ENCODE measurements around the gene MYH9.
"Not testable (repeated sequence)": the region's sequence is repeated elsewhere in the genome, so short reads cannot be mapped to it uniquely, and the experiment has no call there.

MYH9 gene

DNA sequence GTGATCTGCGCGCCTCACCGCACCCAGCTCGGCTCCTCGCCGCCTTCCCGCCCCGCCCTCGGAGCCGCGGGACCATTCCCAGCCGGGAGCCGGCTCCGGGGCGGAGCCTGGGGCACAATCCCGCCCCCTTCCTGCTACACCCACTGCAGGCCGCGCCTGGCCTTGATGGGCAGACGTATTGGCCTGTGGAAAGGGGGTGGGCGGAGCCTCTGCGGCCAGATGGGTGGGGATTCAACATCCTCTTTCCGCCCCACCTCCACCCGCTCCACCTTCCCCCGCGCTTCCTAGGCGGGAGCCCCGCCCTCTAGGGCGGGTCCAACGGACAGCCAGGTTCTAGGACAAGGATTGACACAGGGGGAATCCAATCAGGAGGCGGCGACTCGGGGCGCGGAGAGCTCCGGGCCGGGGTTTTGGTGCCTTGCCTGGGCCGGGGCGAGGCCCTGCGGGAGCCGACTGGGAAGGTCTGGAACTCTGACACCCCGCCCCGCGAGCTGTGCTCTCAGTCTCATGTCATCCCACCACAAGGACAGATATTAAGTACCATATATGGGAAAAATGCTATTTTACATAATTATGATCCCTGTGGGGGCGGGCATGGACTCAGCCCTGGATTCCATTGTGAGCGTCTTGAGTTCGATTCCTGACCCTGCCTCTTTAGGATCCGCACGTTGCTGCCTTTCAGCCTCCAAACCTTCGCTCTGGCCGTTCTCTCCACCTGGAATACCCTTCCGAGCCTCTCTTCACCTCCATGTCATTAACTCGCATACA, at the start of gene MYH9:
Gene MYH9 (minus strand): TSS at position 9 of the 768 bp plus-strand sequence. CDS start 38,731 bp downstream, outside the sequence.
- intact Hi-C loops (cut with DNase I), result loop anchor here (5.0 kb wide), 1 partner anchor 51 kb away; no protein-coding TSS in a partner anchor
- peak; percentile 96 to 100 (median 100) for DNase-seq

DNA sequence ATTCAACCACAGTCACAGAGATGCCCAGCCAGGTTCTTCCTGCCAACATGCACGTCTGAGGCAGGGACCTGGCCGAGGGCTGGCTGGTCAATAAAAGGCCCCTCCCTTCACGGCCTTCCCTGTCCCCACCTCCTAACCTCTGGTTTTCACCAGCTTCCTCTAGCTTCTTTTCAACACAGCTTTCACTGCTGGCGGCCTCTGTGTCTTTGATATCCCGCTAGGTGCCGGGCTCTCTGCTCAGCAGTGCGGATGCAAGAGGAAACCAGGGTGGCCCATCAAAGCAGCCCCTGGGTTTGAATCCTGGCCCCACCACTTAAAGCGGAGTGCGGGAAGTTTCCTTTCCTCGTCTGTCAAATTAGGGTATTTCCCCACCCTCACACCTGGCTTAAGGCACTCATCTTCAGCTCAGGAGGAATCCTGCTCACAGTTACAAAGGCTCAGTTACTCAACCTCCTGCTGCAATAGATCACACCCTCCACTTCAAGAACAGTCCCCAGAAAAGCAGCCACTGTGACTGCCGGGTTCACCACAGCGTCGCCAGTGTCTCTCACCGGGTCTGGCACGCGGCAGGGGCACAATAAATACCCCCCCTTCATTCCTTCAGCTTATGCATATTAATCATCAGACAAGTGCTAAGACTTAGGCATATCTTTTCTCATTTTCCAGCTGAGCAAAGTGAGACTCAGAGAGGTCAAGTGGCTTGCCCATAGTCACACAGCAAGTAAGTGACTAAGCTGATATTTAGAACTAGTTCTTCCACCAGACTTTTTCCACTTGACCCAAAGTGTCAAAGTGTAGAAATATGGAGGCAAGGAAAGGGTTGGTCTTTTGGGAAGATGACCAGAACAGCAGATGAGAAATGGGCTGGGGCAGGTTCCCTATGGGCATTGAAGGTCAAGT, 48.0 kb upstream of the MYH9 start:
- DNase-seq, result no peak
- intact Hi-C loops (cut with DNase I), result no loop called here

DNA sequence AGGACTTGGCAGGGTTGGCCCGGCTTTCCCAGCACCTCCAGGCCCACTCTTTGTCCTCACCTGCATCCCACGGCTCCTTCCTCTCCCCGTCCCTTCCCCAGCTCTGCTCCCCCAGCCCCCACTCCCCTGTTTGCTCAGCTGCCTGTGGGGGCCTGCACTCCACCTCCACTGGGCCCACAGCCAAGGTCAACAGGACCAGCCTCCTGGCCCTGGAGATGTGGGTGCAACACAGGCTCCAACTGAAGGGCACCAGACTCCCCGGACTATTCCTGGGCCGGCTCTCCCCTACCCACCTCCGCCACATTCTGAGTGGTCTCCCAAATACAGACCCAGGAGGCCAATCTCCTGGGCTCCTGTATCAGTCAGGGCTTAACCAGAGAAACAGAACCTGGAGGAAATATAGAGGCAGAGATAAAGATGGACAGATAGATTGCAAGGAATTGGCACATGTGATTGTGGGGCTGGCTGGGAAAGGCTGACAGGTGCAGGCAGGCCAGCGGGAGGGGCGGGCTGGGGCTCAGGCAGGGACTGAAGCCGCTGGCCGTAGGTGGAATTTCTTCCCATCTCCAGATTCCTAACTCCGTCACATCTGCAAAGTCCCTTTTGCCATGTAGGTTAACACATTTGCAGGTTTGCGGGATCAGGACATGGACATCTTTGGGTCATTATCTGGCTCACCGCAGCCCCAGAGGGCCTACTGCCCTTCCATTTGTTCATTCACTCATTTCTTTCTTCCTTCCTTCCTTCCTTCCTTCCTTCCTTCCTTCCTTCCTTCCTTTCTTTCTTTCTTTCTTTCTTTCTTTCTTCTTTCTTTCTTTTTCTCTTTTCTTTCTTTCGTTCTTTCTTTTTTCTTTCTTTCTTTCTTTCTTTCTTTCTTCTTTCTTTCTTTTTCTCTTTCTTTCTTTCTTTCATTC, 45.8 kb upstream of the MYH9 start:
- no peak for DNase-seq
- intact Hi-C loops (cut with DNase I), result no loop called here

DNA sequence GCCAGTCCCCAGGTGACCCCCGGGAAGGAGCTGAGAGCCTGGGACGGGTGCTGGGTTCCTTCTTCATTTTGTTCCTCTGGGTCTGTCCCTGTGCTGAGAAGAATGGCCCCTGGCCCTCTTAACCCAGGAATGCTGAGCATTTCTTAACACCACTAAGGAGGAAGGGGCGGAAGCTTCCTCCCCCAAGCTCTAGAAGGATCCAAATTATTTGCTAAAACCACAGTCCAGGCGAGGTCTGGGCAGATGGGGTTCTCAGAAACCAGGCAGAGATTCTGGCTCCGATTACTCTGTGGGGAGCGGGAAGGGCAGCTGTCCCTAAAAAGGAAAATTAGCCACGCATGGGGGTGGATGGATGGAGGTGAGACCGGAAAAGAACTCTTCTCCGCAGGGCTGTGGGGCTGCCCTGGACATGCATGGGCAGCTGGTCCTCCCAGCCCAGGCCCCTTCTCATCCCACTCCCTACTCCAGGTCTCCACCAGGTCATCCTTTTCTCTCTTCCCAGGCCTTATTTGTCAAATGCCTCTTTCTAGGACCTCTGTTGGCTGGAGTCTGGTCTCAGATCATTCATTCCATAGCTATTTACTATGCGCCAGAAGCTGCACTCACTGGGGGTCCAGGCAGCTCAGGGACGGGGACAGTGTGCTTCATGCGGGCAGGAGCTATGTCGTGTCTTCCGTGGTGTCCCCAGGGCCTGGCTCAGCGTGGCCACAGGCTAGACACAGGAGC, 45.0 kb upstream of the MYH9 start:
- DNase-seq, result no peak
- intact Hi-C loops (cut with DNase I), result no loop called here

DNA sequence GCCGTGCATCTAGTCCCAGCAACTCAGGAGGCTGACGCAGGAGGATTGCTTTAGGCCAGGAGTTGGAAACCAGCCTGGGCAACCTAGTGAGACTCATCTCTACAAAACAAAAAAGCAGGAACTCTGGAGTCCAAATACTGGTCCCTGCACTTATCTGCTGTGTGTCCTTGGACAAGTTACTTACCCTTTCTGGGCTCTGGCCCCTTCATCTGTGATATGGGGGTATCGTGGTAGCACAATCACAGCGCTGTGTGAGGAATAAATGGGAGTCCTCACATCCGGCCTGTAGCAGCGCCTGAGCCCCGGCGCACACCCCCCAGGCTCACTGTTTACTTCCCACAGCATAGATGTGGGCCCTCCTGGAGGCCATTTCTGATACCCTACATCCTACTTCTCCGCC, 44.2 kb upstream of the MYH9 start:
- intact Hi-C loops (cut with DNase I), result no loop called here

DNA sequence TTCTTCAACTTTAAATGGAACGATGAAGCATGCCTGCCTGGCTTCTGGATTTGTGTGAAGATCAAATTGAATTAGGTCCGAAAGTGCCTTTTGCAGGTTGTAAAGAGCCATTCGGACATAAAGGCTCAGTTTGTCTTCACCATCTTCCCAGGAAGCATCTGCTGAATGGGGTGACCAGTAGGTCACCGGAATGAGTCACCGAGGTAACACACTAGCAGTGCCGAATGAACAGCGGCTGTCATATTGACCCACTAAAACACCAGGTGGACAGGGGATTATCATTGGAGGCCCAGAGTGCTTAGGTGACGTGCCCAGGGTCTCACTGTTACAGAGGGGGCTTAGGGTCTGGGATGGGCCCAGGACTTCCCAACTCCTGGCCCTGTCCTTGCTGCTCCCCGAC, 43.1 kb upstream of the MYH9 start:
- DNase-seq, result no peak
- intact Hi-C loops (cut with DNase I), result no loop called here

More for the DNA sequence above, 44.2 kb upstream of the MYH9 start:
- DNase-seq, result no peak

DNA sequence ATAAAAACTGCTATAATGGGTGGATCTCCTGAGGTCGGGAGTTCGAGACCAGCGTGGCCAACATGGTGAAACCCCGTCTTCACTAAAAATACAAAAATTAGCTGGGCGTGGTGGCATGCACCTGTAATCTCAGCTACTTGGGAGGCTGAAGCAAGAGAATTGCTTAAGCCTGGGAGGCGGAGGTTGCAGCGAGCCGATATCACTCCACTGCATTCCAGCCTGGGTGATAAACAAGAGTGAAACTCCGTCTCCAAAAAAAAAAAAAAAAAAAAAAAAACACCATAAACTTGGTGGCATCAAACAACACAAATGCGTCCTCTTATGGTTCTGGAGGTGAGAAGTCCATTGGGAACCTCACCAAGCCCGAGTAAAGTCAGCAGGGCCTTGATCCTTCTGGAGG, 40.2 kb upstream of the MYH9 start:
- DNase-seq; intact Hi-C loops (cut with DNase I): not testable (repeated sequence)

DNA sequence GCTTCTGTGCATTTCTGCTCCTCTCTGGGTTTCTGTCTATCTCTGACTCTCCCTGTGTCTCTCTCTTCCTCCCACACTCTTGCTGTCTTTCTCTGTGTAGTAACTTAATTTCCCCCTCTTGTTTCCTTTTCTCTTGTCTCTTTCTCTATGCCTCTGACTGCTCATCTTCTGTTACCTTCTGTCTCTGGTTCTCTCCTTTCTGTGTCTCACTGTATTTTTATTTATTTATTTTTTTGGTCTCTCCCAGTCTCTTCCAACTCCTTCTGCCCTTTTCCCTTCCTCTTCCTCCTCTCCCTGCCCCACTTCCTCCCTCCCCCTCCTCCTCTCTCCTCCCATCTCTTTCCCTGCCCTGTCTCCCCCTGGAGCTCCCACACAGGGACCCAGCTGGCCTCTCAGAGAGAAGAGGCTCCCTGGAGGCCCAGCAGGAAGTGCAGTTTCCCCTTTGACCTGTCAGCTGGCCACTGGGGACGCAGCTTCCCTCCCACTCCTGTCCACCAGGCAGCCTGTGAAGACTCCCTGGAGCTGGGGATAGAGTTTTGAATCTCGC, 38.3 kb upstream of the MYH9 start:
- intact Hi-C loops (cut with DNase I), result no loop called here
- DNase-seq, result peak in 4 of 42 donors; percentile 9 to 47 (median 34)

DNA sequence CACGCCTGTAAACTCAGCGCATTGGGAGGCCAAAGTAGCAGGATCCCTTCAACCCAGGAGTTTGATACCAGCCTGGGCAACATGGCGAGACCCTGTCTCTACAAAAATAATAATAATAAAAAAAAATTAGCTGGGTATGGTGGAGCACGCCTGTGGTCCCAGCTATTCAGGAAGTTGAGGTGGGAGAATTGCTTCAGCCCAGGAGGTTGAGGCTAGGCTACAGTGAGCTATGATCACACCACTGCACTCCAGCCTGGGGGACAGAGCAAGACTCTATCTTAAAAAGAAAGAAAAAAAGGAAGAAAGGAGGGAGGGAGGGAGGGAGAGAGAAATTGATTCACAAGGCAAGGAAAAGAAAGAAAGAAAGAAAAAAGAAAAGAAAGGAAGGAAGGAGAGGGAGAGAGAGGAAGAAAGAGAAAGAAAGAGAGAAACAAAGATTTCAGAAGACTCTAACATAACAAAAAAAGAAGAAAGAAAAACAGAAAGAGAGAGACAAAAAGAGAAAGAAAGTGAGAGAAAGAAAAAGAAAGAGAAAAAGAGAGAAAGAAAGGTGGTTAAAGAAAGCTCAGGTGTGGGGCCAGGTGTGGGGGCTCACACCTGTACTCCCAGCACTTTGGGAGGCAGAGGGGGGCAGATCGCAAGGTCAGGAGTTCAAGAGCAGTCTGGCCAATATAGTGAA, 37.3 kb upstream of the MYH9 start:
- intact Hi-C loops (cut with DNase I), result no loop called here

DNA sequence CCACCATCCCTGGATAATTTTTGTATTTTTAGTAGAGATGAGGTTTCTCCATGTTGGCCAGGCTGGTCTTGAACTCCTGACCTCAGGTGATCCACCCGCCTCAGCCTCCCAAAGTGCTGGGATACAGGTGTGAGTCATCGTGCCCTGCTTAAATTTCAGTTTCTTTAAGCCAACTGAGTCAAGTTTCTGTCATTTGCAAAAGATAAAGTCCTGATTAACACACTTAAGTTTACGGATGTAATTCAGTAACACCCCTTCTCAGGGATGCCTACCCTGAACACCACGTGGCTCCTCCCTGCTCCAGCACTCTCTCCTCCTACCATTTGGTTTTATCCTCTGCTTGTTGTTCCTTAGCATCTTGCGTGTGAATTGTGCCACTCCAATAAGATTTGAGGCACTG, 36.7 kb upstream of the MYH9 start:
- intact Hi-C loops (cut with DNase I); DNase-seq: not testable (repeated sequence)

More for the DNA sequence above, 37.3 kb upstream of the MYH9 start:
- DNase-seq, result no peak

DNA sequence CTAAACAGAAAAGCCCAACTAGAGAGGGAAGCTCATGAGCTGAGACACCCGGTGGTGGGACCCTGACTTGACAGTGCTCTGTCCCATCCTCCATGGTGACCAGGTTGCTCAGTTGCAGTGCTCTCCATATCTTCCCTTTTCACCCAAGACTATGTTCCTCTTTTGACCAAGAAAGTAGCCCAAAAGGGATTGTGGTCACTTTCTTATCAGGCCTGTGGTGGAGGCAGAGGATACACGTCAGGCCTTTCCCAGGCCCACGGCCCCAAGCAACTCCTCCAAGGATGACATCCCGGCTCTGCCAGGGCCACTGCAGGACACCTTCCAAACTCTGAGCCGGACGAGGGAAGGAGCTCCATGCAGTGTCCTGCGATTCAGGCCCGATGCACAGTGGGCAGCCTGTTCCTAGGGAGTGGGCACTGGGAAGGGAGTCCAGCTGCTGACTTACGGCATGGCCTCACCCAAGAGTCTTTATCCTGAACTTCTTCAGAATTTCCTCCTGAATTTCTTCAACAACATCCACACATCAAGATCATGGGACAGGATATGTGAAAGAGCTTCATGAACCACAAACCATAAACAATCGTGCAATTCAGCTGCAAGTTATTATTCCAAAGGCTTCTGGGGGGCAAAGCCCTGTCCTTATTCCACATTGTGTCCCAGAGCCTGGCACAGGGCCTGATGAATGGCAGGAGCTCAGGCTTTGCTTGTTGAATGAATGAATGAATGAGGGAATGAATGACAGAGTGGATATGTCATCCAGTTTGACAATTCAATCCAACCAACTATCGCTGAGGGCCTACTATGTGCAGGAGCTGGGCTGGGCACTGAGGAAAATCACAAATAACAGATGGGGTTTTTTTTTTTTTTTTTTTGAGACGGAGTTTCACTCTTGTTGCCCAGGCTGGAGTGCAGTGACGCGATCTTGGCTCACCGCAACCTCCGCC, 36.0 kb upstream of the MYH9 start:
- no peak for DNase-seq

DNA sequence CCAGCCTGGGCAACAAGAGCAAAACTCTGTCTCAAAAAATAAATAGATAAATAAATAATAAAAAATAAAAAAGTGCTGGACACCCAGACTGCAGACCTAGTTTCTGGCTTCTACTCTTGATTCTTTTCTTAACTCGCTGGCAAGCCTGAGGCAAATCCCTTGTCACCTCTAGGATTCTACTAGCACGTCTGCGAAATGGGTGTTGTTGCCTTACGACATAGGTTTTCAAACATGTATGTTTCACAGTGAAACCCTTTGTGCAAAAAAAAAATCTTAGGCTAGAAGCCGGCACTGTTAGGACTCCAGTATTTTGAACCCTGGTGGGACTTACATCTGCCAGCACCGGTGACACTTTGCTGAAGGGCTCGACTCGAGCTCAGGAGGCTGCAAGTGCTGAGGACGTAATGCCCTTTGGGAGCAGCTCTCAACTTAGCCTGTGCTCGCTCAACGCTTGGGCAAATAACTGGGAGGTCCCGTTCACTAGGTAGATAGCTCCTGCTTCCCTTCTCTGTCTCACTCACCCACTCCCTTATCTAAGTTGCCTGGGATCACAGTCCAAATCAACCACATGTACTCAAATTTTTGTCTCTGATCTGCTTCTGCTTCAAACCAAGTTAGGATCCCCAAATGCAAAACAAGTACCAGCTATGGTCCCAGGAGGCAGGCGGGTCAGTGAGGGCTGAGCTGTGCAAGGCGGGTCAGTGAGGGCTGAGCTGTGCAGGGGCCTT, 34.7 kb upstream of the MYH9 start:
- DNase-seq, result no peak
- intact Hi-C loops (cut with DNase I), result no loop called here

More for the DNA sequence above, 36.0 kb upstream of the MYH9 start:
- intact Hi-C loops (cut with DNase I), result no loop called here

DNA sequence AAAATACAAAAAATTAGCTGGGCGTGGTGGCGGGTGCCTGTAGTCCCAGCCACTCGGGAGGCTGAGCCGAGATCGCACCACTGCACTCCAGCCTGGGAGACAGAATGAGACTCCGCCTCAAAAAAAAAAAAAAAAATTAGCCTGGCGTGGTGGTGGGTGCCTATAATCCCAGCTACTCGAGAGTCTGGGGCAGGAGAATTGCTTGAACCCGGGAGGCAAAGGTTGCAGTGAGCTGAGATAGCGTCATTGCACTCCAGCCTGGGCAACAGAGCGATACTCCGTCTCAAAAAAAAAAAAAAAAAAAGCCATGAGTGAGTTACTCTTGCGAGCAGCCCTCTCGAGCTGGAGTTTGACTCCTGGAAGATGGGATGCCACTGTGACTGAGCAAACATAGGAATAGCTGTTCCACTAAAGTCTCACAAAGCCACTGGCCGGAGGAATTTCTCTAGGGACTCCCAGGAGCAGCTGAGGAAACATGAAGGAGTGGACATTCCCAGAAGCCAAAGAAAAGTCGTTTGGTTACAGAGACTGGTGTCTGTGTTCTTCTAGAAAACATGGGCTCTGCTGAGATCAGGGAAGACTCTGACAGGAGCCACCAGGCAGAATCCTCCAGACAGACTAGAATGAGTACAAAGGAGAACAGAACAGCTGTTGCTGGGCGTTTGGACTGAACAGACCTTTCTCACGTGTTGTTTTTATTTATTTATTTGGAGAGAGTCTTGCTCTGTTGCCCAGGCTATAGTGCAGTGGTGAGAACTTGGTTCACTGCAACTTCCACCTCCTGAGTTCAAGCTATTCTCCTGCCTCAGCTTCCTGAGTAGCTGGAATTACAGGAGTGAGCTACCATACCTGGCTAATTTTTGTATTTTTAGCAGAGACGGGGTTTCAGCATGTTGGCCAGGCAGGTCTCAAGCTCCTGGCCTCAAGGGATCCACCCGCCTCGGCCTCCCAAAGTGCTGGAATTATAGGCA, 32.4 kb upstream of the MYH9 start:
- intact Hi-C loops (cut with DNase I), result no loop called here
- no peak for DNase-seq

DNA sequence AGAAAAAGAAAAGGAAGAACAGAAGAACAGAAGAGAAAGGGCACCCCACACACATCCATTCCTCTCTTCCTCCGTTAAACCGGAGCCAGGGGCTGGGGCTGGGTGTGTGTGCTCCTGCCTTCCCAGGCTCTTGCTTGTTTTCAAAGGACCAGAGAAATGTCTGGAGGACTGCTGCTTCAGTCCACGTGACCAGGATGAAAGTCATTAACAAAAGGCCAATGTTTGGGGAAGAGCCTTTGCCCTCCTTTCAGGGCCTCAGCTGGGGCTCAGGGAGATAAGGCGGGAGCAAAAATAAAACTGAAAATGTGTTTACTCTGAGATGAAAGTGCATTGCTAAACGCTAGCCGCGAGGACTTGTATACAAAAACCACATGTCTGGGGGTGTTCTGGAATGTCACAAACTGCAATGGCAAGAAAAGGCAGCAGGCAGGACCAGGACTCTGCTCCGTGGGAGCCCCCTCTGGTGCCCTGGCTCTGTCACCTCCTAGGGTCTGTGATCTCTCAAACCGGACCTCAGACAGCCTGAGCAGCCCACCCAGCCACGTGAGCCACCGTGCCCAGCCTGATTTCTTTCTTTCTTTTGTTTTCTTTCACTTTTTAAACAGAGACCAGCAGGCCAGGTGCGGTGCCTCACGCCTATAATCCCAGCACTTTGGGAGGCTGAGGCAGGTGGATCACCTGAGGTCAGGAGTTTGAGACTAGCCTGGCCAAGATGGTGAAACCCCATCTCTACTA, 31.6 kb upstream of the MYH9 start:
- intact Hi-C loops (cut with DNase I), result no loop called here

More for the DNA sequence above, 31.6 kb upstream of the MYH9 start:
- peak in 30 of 42 donors; percentile 5 to 57 (median 24) for DNase-seq
